GM12873 (cell line): Measurements from ENCODE around the gene GRM2.

Experiments used
- TF ChIP-seq, protein P1 (sequence below): IDR thresholded peaks from 2 replicates; pipeline ENCODE4 v1.5.1; 2012; ENCODE audit warnings: low read depth, mild to moderate bottlenecking, moderate library complexity, low read length, control low read depth; ENCODE audit not compliant: insufficient read depth; ENCODE audit errors: missing control alignments

The GRM2 gene

DNA sequence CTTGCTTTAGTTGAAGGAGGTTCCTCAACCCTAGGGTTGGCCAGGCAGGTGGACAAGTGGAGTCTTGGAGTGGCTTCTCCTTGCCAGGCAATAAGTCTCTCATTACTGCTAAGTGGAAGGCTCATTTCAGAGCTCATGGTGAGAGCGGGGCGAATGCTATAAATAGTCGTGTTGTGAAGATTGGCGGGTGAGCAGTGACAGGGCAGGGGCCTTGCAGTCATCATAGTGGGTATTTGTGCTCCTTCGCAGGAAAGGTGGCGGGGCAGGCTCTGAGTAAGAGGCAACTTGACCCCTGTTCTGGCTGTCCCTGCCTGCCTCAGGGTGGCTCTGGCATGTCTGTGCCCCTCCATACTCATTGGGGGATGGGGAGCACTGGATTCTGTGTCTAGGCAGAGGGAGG lies 8.7 kb upstream of the GRM2 start:
- TF ChIP-seq, protein P1, sequence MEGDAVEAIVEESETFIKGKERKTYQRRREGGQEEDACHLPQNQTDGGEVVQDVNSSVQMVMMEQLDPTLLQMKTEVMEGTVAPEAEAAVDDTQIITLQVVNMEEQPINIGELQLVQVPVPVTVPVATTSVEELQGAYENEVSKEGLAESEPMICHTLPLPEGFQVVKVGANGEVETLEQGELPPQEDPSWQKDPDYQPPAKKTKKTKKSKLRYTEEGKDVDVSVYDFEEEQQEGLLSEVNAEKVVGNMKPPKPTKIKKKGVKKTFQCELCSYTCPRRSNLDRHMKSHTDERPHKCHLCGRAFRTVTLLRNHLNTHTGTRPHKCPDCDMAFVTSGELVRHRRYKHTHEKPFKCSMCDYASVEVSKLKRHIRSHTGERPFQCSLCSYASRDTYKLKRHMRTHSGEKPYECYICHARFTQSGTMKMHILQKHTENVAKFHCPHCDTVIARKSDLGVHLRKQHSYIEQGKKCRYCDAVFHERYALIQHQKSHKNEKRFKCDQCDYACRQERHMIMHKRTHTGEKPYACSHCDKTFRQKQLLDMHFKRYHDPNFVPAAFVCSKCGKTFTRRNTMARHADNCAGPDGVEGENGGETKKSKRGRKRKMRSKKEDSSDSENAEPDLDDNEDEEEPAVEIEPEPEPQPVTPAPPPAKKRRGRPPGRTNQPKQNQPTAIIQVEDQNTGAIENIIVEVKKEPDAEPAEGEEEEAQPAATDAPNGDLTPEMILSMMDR, result no peak

DNA sequence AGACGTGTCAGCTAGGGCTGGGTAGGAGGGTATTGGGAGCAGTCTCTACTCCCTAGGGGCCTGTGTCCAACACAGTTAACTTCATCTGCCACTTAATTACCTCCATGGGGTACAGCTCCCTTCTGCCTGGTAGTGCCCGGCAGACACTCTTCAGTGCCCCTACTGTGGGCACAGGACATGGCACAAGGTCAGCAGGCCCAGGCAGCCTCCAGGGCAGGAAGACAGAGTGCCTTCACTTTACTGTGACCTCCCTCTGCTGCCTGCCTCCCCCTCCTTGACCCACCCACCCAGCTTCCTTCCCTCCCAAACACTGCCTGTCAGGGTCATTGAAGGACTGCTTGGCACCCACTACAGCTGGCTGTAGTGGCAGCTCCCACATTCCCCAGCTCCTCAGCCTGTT lies 6.5 kb upstream of the GRM2 start:
- TF ChIP-seq, protein P1, result no peak

DNA sequence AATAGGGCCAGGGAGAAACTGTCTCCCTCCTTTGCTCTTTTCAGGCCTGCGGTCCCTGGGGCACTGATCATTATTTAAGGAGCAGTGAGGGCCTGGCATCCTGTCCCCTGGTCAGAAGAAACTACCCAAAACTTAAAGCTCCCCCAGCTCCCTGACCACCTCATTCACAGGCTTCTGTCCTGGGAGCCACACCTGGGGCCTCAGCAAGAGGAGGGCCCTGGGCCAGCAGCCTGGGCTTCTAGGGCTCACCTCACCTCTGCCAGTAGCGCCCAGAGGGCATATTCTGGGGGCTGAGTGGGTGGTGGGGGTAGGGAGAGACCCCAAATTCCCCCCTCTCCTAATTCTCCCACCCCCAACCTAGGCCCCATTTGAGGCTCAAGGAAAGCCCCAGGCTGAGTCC lies 4.7 kb upstream of the GRM2 start:
- TF ChIP-seq, protein P1, result no peak

DNA sequence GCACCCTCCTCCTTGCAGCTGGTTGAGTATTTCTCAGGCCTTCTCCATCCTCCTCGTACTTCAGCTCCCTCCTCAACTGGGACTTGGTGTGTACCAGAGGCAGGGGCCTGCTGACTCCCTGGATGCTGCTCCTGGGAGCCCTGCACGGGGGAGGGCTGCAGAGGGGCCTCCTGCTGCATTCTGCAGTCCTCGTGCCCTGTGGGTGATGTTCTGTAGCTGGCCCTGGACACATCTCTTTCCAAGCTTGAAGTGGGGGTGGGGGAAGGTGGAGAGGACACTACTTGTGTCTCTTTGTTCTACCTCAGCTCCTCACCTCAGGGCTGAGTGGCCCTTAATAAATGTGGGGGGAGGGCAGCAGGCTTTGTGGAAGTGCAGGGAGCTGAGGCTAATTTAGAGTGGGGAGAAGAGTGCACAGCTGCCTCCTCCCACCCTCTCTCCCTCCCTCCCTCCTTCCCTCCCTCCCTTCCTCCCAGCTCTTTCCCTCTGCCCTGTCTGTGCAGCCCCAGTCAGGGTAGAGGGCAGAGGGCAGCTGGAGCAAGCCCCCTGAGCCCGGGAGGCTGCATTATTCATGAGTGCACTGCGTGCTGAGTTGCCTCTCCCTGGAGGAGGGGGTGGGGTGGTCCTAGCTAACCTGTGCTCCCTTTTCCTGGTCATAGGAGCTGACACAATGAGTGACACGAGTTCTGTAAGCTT lies 3.7 kb upstream of the GRM2 start:
- TF ChIP-seq, protein P1, result no peak

DNA sequence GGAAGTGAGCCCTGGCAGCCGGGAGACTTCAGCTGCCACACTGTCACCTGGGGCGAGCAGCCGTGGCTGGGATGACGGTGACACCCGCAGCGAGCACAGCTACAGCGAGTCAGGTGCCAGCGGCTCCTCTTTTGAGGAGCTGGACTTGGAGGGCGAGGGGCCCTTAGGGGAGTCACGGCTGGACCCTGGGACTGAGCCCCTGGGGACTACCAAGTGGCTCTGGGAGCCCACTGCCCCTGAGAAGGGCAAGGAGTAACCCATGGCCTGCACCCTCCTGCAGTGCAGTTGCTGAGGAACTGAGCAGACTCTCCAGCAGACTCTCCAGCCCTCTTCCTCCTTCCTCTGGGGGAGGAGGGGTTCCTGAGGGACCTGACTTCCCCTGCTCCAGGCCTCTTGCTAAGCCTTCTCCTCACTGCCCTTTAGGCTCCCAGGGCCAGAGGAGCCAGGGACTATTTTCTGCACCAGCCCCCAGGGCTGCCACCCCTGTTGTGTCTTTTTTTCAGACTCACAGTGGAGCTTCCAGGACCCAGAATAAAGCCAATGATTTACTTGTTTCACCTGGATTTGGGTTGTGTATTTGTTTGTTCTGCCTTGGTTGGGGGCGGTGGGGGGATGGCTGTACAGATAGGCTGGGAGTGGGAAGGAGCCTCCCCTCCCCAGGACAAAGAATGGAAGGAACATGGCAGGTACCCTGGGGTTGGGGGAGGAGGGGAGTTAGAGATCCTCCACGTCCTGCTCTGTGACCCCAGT lies 2.9 kb upstream of the GRM2 start:
- TF ChIP-seq, protein P1, result no peak

DNA sequence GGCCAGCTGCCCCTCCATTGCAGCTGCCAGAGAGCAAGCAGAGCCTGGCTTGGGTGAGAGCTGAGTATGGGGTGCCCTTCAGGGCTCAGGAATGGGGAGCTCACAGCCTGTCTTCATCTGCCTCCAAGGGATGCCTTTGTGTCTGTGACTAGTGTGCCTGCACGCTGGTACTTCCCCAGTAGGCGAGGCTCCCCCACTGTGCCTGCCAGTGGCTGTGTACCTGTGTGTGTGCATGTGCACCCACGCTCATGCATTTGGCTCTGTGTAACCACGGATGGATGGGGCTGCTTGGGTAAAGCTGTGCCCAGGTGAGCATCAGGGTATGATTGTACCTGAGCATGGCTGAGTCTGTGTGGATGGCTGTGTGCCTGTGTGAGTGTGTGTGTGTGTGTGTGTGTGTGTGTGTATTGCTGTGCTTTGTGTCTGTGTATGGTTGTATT lies 2.3 kb upstream of the GRM2 start:
- TF ChIP-seq, protein P1, result no peak

DNA sequence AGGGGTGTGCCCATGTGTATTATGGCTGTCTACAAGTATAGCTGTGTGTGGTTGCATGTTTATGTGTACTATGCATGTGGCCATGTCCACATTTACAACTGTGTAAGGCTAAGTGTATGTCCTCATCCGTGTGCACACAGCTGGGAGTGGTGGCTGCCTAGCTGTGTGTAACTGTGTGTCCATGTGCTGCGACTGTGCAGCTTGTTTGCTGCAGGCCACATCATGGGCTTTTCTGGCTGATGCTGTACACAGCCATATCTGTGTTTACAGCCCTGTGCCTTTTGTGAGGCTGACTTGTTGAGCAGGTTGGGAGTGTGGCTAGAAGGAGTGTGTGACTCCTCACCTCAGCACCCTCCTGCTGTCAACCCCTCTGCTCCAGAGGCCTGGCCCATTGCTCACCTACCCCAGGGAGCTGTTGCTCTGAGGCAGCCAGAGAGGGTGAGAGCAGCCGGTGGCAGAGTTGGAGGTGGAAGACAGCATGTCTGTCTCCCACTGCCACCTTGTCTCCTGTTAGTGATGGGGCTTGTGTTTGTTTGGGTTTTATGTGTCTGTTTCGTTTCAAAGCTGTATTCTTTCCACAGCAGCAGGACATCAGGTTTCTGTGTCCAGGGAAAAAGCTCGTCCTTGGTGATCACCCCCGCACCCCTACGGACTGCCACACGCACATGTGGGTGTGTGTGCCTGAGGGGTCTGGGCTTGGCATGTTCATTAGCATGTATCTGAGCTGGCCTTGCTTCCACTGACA lies 1.4 kb upstream of the GRM2 start:
- TF ChIP-seq, protein P1, result no peak
